Caco-2 (cell line): ENCODE data around the gene GASK1A. TPM values are rescaled to one million over a fixed set of nuclear protein-coding genes. Genes with fewer than 3 reads are reported as not detected.
"Not testable (repeated sequence)": the region's sequence is repeated elsewhere in the genome, so short reads cannot be mapped to it uniquely, and the experiment has no call there.

Experiments
- BruUV-seq: library from RNA; stranded (reverse); fragments of 400-500 nt; replicated peaks from 2 replicates; lab custom pipeline; 2021; lab: Mats Ljungman, UMichigan
- CTCF ChIA-PET: fragments of 300-600 bp; sonication (Branson Sonifier 250); formaldehyde crosslinking; loops from one replicate; lab custom pipeline; 2022; ENCODE audit warnings: antibody characterized with exemption; lab: Charles Lee
- POLR2A ChIA-PET: fragments of 300-600 bp; sonication (Branson Sonifier 250); formaldehyde crosslinking; loops from one replicate; lab custom pipeline; 2022; ENCODE audit warnings: antibody characterized with exemption; lab: Charles Lee
- DNase-seq, 2 experiments: peaks; one replicate each; pipeline versions ENCODE4 v3.0.0 to v3.0.0-alpha.2; 2020 to 2022
- H3K27me3 ChIP-seq: replicated peaks from 2 replicates; pipeline ENCODE4 v1.6.0; 2011; ENCODE audit warnings: low read length; ENCODE audit not compliant: control insufficient read depth, insufficient read depth
- H3K36me3 ChIP-seq: 2 replicates; pipeline ENCODE4 v1.5.1; 2011; ENCODE audit warnings: low read length; ENCODE audit not compliant: control insufficient read depth, insufficient read depth
- H3K4me1 ChIP-seq: fragments of 250-450 bp; sonication (Bioruptor Pico); 2 replicates; pipeline ENCODE4 v1.5.1; 2020; ENCODE audit warnings: mild to moderate bottlenecking
- H3K4me3 ChIP-seq: 2 replicates; pipeline ENCODE4 v1.5.1; 2011; ENCODE audit warnings: low read depth, mild to moderate bottlenecking, control low read depth, low read length
- H3K9me3 ChIP-seq: fragments of 250-450 bp; sonication (Bioruptor Pico); 2 replicates; pipeline ENCODE4 v1.5.1; 2020; ENCODE audit warnings: mild to moderate bottlenecking, moderate library complexity
- H3K27ac Mint-ChIP-seq: one replicate; pipeline ENCODE4 v1.8.0; 2022; ENCODE audit warnings: mixed read lengths; ENCODE audit not compliant: unreplicated experiment
- H3K27me3 Mint-ChIP-seq: one replicate; pipeline ENCODE4 v1.8.0; 2022; ENCODE audit warnings: mixed read lengths; ENCODE audit not compliant: insufficient read depth, unreplicated experiment
- H3K36me3 Mint-ChIP-seq: one replicate; pipeline ENCODE4 v1.8.0; 2022; ENCODE audit warnings: mild to moderate bottlenecking, mixed read lengths; ENCODE audit not compliant: insufficient read depth, unreplicated experiment
- H3K4me1 Mint-ChIP-seq: one replicate; pipeline ENCODE4 v1.8.0; 2022; ENCODE audit warnings: low read depth, mixed read lengths; ENCODE audit not compliant: unreplicated experiment
- H3K4me3 Mint-ChIP-seq: one replicate; pipeline ENCODE4 v1.8.0; 2022; ENCODE audit warnings: mild to moderate bottlenecking, moderate library complexity, mixed read lengths; ENCODE audit not compliant: unreplicated experiment
- H3K9me3 Mint-ChIP-seq: one replicate; pipeline ENCODE4 v1.8.0; 2022; ENCODE audit warnings: mixed read lengths; ENCODE audit not compliant: unreplicated experiment
- CTCF ChIP-seq, 2 experiments: fragments of 200-600 bp in 1 of 2; IDR thresholded peaks; 1 replicate in 1 of 2; 2 replicates in 1 of 2; pipeline versions ENCODE4 v1.5.1 to v1.8.0; 2011 to 2022; ENCODE audit warnings: antibody characterized with exemption in 1 of 2, control low read depth in 1 of 2, inconsistent platforms in 1 of 2, low read depth in 1 of 2, low read length in 1 of 2, mild to moderate bottlenecking in 1 of 2, moderate library complexity in 1 of 2; ENCODE audit not compliant: insufficient read depth in 1 of 2, severe bottlenecking in 1 of 2, unreplicated experiment in 1 of 2
- intact Hi-C: fragments of 100-400 bp; cut with micrococcal nuclease; formaldehyde crosslinking; loops from one replicate; pipeline ENCODE4 v1.10.0; 2022; ENCODE audit not compliant: unreplicated experiment
- total RNA-seq: library from RNA; stranded (reverse); gene quantifications from 2 replicates; pipeline ENCODE4 v1.2.3, GENCODE V29; 2022

Gene GASK1A
- total RNA-seq, 1 experiment from 2014 or later: 0.16 TPM

GRCh38 chr3:43062564-43063040 is 83.5 kb downstream of the GASK1A start:
- intact Hi-C loops: no loop called here
- no peaks in the 10 kb centered on the region for H3K9me3 ChIP-seq
- H3K36me3 Mint-ChIP-seq: no peaks in the 10 kb centered on the region
- no peak overlapping the region for H3K4me3 ChIP-seq
- BruUV-seq: no TSS peak
- no peaks in the 10 kb centered on the region for H3K27me3 ChIP-seq
- H3K4me1 Mint-ChIP-seq: no peaks in the 10 kb centered on the region
- CTCF ChIA-PET: no interaction called here
- TF ChIP-seq CTCF (IDR thresholded peaks at IDR 0.05; ENCODE audit: insufficient read depth in 1 of 2, low read depth in 1 of 2, low read length in 1 of 2, severe bottlenecking in 1 of 2, unreplicated experiment in 1 of 2): no peak
- H3K4me3 Mint-ChIP-seq: no peak overlapping the region
- no peaks in the 10 kb centered on the region for H3K4me1 ChIP-seq
- no peak for DNase-seq
- no peak overlapping the region for H3K27ac Mint-ChIP-seq
- H3K27me3 Mint-ChIP-seq: no peaks in the 10 kb centered on the region
- no peaks in the 10 kb centered on the region for H3K36me3 ChIP-seq
- H3K9me3 Mint-ChIP-seq: no peaks in the 10 kb centered on the region
- POLR2A ChIA-PET: no interaction called here

GRCh38 chr3:43063114-43063513 is 84.0 kb downstream of the GASK1A start:
- intact Hi-C loops: no loop called here
- CTCF ChIA-PET: no interaction called here
- TF ChIP-seq CTCF (IDR thresholded peaks at IDR 0.05; ENCODE audit: insufficient read depth in 1 of 2, low read depth in 1 of 2, low read length in 1 of 2, severe bottlenecking in 1 of 2, unreplicated experiment in 1 of 2): no peak
- no peaks in the 10 kb centered on the region for H3K27me3 ChIP-seq
- Mint-ChIP-seq H3K36me3 (no peaks in the 10 kb centered on the region), H3K4me3 (no peak overlapping the region), H3K9me3 (no peaks in the 10 kb centered on the region), H3K27ac (no peak overlapping the region), H3K4me1 (no peaks in the 10 kb centered on the region), H3K27me3 (no peaks in the 10 kb centered on the region)
- no peak overlapping the region for H3K4me3 ChIP-seq
- no peak for DNase-seq
- POLR2A ChIA-PET: no interaction called here
- BruUV-seq: no TSS peak
- no peaks in the 10 kb centered on the region for H3K36me3 ChIP-seq
- H3K9me3 ChIP-seq: no peaks in the 10 kb centered on the region
- no peaks in the 10 kb centered on the region for H3K4me1 ChIP-seq

- CTCF ChIA-PET: interaction anchor here (1.3 kb wide), 1 partner anchor 109 kb away, joined by 5 read pairs; no protein-coding TSS in a partner anchor
- H3K27me3 Mint-ChIP-seq, H3K9me3 ChIP-seq, H3K4me1 Mint-ChIP-seq, H3K36me3 Mint-ChIP-seq, DNase-seq, H3K27me3 ChIP-seq, H3K27ac Mint-ChIP-seq, H3K4me3 Mint-ChIP-seq, POLR2A ChIA-PET, H3K9me3 Mint-ChIP-seq, intact Hi-C loops, H3K36me3 ChIP-seq, H3K4me3 ChIP-seq, H3K4me1 ChIP-seq, BruUV-seq: not testable (repeated sequence)
Measured at GRCh38 chr3:43070670-43071069, 91.6 kb downstream of the GASK1A start.
